CD4-positive, alpha-beta T cell treated with Interleukin-4 for 4 hours (primary cell): Measurements from ENCODE around the gene FASLG.

Source experiments
- DNase-seq: peaks from one replicate; pipeline ENCODE4 v3.0.0-alpha.2; 2020

Gene FASLG

DNA sequence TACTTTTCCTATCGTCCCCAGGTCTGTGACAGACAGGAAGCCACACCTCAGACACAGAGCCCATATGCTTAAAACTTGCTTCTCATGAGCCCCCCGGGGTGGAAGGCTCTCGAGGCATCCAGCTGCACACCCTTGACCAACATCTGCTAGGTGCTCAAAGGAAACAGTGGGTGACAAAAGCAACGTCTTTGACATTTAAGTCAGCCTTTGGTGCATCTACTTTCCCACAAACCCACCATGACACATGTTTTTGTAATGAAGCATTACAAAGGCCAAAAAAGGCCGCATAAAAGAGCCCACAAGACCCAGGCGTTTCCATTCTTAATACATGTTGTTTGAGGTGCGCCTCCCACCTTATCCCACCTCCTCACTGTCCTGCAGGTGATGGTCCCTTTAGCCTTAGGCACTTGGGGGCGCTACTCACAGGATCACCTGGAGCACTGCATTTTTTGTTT is 11.8 kb upstream of the FASLG start:
- peak; percentile 65 for DNase-seq

DNA sequence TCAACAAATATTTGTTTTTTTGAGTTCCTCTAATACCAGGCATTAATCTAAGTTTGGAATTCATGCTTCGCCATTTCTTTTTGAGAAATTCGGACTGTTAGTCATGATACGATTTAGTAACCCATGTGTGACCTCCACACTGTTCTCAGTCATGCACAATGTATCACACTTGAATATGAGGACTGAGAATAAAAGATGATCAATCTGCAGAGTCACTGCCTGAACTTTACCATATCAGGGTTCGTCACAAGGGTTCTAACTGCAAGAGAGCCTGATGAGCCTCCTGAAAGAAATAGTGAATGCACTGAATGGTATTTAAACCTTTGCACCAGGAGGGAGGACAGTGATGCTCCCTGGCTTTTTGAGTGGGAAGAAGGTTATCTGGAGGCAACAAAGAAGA is 10.9 kb upstream of the FASLG start:
- DNase-seq, result no peak

DNA sequence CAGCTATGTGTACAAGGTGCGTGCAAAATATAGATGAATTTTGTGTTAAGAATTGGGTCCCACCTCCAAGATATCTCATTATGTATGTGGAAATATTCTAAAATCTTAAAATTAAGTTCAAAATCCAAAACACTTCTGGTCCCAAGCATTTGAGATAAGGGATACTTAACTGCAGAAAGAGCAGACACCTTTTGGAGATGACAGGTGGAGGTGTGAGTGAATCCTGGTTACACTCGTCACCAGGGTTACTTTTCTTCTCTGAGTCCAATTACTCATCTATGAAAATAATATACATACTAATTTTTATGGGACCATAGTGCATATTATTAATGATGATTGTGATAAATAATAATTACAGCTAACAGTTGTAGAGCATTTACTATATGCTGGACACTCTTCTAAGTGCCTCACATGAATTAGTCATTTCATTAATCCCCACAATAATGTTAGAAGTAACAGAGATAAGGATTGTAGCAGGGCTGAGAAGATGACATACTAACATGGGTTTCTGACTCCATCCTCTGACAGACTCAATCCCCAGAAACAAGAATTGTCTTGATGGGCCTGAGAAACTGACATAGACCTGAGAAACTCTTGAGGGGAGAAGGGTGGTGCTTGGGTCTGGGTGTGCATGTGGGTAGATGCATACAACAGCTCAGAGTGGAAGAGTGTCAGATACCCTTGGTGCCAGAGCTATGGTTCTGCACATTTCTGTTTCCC is 8.3 kb upstream of the FASLG start:
- no peak for DNase-seq

DNA sequence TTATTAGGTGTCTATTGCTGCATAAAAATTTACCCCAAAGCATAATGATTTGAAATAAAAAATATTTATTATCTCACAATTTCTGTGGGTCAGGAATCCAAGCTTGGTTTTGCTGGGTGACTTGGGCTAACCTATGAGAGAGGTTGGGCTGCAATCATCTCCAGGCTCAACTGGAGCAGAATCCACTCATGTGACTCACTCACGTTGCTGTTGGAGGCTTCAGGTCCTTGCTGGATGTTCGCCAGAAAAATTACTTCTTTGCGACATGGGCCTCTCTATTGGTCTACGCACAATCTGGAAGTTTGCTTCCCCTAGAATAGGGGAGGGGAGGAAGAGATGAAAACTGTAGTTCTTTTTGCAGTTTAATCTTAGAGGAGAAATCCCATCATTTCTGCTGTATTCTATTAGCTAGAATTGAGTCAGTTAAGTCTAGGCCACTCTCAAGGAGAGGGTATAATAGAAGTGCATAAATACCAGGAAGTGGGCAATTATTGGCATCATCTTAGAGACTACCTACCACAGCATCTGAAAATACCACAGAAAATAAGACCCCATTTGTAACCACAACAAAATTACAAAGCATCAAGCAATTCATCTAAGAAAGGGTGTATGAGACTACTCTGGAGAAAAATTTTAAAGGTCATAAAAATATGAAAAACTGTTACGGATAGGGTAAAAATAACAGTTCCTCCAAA is 5.7 kb upstream of the FASLG start:
- DNase-seq, result no peak

DNA sequence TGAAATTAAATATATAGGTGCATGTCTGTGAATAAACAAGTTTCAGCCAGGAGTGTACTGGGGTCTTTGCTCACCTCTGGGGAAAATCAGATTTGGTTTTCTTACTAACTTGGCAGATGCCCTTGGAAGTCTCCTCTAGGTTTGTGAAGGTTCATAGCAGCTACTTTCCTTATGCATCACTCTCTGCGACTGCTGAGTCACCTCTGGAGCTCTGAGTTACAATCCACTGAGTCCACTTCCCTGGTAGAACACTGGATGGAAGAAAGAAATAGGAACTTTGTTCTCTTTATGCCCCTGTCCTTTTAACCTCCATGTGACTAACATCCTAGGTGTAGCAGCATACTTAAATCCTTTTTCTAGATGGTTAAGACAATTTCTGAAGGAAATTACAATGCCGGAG is 4.4 kb upstream of the FASLG start:
- no peak for DNase-seq

DNA sequence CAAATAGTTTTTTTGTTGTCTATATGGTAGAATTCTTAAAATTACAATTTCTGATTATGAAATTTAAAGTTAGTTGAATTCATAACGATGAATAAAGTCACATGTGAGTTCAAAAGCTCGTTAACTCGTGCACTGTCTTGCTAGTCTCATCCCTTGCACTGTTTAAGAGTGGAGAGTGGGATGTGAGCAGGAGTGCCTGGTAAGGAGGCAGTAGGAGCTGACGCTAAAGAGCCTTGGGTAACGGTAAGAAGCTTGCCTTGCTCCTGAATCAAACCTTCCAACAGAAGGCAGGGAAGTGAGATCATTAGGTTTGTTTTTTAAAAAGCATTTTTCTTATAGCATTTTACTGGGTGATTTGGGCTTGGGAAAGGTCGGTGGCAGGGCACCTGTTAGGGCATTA is 2.3 kb upstream of the FASLG start:
- DNase-seq, result no peak

DNA sequence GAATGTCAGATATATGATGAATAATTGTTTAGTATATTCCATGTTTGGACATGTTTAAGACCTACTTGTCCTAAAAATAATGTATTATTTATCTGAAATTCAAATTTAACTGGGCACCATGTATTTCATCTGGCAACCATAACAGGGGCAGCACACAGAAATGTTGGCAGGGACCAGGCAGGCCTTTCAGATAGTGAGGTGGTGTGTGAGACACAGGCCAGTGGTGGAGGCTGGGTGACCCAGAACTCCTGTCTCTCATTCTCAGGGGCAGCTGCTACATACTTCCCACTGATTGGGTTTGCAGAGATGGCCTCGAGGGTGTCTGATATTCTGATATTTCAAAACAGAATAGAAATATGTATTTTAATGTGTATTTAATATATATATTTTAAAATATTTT is 1.3 kb upstream of the FASLG start:
- DNase-seq, result no peak

DNA sequence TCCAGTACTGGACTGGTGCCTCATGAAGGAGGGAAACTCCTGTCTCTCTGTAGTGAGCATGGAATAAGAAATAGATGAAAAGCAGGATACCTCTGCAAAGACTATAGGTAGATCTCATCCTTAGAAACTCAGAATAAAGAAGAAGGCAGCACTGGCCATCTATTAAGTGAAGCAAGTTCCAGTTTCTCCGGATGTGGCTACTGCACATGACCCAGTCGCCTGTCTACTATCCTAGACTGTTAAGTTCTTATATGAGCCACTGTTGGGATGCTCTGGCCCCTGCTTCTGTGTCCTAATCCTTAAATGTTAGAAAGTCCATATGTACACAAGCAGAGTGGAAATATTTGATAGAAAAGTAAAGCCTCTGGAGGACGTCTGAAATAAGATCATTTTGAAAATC is 2.2 kb downstream of the FASLG start:
- DNase-seq, result no peak

DNA sequence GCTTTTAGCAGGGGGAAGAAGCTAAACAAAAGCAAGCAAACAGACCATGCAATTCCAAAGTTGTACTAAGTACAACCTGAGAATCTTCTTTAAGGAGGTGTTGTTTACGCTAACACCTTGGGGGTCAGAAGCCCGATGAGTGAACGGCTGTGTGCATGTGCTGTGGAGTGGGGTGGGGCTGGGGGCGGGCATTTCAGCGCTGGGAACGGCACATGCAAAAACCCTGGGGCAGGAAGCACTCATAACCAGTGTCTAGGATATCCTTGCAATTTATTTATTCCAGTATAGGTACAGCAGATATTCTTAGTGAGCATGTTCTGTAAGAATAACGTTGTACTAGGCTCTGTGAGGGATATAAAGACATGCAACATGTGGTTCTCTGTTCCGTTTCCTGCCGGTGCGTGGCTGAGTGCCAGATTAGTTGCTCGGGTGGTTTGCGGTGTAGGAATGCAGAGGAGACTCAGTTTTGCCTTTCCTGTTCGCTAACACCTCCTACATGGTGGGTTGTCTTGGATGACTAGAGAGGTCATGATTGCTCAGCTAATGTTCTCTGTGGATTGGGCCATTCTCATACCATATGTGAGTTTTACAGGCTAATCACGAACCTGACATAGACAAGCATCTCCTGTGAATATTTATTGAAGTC is 3.7 kb downstream of the FASLG start:
- peak; percentile 92 for DNase-seq

DNA sequence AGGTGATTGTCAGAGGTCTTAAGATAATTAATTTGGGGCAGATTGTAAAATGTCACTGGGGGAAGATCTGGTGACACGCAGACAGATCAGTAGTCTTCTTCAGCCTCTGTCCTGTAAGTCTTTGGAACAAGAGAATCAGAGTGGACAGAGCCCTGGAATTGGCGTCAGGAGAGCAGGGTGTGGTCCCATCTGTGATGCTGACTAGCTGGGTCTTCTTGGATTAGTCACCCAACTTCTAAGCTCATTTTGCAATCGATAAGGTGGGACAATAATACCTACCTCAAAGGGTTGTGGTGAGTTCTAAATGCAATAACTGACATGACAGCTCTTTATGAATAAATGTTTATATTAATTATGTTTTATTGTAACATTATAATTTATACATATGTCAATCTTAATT is 4.8 kb downstream of the FASLG start:
- no peak for DNase-seq

DNA sequence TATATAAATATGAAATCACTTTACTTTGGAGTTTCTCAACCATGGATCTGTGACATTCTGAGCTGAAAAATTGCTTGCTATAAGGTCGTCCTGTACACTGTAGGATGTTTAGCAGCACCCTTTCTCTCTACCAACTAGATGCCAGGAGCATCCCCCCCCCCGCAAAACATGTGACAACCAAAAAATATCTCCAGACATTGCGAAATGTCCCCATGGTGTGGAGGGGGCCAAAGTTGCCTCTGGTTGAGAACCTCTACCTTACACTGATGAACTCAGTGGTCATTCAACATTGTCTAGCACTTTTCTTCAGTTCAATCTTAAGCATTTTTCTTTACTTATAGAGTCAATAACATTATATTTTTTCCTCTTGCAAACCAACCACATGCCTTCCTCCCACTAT is 9.2 kb downstream of the FASLG start:
- no peak for DNase-seq

DNA sequence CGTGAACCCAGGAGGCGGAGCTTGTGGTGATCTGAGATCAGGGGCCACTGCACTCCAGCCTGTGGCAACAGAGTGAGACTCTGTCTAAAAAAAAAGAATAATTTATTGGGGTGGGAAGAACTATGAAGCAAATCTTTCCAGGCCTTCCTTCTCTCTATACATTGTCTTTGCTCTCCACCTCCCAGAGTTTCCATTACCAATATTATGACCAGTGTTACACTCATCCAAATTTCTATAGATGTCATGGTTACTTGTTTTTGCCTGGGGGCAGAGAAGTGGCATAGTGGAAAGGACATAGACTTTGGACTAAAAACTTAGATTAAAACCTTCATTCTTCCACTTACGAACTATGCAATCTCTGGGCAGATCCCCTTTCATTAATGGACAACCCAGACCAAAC is 10.1 kb downstream of the FASLG start:
- no peak for DNase-seq

DNA sequence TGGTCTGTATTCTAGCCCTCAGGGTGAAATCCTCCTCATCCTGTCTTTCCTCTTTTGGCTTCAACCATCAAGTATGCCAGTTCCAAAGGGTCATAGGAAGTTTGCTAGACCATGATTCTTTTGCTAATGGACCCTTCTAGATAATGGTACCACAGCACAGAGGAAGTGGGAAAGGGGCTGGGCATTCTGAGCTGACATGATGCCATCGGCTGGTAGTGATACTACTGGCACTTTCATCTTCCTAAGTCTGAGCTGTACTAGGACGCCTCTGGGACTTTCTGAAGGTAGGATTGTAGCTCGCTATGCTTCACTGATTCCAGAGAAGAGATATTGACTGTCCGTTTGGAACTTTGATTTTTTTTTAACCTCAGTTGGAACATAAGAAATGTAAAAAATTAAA is 11.4 kb downstream of the FASLG start:
- DNase-seq, result no peak

DNA sequence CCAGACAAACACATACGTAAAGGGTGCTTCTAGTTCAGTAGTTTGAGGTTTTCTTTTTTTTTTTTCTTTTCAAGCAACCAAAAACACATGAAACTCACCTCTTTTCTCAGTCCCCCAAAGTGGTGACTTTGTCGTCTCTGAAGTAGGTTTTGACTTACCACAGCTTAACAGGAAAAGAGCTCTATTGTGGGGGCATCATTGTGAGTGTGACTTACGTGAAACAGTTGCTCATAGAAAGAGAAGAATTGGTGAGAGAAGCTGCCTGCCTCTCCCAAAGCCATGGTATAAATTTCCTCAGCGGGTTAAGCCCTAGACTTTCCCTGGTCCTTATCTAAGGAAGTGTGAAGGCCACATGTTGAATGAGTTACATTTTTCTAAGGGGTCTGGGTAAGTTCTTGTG is 11.9 kb downstream of the FASLG start:
- peak; percentile 81 for DNase-seq

DNA sequence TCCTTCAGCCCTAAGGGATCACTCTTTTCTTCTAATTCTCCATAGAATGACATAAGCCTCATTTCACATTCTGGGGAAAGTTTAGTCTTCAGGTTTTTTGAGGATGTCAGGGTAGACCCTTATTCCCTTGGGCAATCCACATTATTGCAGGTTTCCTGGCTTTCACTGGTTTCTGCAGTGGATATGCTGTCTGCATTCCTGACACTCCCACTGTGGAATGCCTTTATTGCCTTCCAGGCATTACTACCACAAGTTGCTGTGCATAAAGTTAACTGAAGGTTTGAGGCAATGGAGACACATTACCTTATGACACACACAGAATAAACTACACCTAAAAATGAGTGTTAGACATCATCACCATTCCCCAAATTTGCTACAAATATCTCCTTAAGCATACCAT is 12.7 kb downstream of the FASLG start:
- no peak for DNase-seq

DNA sequence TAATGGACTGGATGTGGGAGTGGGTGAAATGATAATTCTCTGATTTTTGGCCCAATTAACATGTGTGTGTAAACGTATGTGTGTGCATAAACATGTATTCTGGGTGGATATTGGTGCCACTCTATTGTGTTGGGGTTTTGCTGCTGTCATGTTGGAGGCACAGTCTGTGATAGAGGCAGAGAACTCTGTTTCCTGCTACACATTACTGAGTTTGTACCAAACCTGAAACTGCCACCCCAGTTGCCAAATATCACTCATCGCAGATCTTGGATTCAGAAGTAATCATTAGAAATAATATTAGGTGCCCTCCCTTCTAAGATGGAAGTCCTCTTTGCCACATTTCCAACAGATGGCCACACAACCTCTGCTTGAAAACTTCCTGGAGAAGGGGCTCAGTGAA is 13.8 kb downstream of the FASLG start:
- DNase-seq, result no peak

DNA sequence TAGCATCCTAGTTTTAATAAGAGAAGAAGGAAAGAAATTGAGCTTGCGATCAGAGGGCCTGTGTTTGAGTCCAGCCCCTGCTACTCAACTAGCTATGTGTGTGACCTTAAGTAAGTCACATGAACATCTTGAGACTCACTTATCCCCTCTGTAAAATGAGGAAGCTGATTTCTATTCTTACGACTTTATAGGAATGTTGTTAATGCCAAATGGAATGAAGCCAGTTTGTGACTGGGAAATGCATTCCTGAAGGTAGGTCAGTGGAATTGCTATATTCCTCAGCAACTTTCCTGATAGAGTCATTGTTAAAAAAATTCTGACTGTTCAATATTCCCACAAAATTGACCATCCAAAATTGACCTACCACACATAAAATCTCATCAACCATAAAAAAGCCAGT is 14.9 kb downstream of the FASLG start:
- no peak for DNase-seq

DNA sequence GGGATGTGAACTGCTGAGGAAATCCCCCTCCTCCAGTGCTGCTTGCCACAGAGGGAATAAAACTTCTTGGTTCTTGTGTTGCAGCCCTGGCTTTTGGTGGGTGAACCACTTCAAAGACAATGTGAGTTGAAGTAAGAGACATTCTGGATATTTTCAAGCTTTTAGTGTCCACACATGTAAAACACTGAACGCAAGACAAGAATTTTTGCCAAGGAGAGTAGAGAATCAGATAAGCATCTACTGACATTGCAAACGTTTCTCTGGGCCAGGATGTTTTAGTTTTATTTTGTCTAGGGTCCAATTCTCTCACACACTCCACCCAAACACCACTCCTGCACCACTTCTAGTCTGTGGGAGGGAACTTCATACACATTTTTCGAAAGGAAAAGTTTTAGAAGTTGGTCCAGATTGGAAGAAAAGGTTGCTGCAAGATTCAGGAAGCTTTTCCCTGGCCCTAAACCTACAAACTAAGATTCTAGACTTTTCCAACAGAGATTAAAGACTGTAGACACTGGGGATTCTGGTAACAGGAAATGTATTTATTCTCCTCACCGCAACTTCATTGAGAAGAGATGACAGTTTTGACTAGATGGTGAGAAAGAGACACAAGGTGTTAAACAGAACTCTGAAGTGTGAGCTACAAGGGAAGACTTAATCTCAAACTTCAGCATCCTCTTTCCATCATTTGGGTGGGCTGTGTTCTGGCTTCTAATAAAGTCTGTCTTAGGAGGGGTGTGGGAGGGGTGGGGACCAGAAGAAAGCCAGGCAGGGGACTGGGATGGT is 16.1 kb downstream of the FASLG start:
- DNase-seq, result peak; percentile 53

DNA sequence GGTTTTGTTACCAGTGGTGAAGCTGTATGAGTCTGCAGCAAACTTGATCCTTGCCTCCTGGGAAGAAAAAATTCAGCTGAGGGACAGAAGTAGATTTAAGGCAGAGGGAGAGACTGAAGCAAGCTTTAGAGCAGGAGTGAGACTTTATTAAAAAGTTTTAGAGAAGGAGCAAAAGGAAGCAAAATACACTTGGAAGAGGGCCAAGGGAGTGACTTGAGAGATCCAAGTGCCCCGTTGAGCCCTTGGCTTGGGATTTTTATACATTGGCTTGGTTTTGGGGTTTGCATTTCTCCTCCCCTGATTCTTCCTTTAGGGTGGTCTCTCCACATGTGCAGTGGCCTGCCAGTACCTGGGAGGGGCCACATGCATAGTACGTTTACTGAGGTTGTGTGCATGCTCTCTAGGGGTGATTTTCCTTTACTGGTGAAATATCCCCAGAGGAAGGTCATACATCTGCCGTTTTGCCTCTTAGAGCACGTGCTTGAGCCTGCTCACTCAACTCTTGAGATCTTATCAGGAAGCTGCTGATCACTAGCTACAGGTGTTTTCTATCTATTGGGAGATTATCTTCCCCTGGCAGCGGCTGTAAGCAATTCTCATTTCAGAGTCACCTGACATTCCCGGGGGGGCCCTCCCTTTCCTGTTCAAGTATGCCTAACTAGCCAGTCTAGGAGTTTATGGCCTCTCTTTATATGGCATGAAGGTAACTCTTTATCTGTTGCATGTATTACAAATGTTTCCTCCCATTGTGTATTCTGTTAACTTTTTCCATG is 20.3 kb downstream of the FASLG start:
- peak; percentile 28 for DNase-seq

DNA sequence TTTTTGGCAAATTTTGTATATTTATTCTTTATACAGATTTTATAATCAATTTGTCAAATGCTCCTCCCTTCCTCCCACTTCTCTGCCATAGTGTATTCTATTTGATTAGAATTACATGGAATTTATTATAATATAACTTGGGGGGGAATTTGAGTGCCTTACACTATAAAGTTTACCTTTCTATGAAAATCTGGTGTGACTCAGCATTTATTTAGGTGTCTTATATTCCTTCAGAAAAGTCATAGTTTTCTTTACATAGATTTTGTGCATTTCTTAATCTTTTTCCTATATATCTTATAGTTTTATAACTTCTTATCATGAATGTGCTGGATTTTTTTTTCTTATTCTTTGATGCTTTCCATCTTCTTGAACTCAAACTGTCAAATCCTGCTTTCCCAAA is 21.3 kb downstream of the FASLG start:
- DNase-seq, result no peak

DNA sequence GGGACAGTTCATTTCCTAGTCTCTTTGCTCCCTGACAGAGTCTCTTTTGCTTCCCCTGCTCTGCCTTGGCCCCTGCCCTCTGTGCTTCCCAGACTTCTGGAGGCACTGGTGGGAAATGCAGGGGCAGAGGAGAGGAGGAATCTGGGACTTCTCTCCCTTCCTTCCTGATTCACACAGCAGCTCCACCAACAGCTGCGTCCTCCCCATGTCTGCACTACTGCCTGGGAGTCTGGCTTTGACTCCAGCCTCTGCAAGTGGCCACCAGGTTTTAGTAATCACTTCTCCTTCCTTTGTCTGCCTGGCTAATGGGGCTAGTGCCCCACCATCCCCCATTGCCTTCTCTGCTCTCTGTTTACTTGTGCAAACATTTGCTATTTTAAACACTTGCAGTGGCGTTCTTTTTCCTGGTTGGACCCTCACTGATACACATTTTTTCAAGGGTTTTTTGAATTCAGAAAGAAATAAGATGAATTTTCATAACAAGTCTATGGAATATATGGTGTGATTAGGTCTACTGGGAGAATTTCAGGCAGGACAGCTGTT is 21.9 kb downstream of the FASLG start:
- DNase-seq, result no peak

DNA sequence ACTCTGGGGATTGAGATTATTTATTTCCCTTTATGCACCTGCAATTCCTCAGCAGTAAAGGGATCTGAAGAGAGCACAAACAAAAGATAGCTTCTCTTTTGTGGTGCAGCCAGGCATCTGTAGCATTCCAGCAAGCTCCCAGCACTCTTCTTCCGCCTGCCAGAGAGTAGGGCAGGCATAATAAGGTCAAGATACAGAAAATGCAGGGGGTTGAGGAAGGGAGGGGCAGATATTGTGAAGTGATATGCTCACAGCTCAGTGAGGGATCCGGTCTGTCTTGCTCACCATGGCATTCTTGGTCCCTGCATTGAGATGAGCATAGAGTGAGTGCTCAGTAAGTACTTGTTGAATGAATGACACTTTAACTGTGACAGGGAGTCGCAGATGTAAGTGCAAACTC is 23.9 kb downstream of the FASLG start:
- peak; percentile 32 for DNase-seq
